K562 (cell line): ENCODE results near the gene AGAP3. TPM values are rescaled to one million over a fixed set of nuclear protein-coding genes. Genes with fewer than 3 reads are reported as not detected.

Experiments
- ATF6 ChIP-seq: sonication (generic); formaldehyde crosslinking; IDR thresholded peaks from 2 replicates; pipeline ENCODE4 v1.4.0; 2020; ENCODE audit warnings: mild to moderate bottlenecking, missing genetic modification reagents
- CBFA2T2 ChIP-seq: fragments of 450-650 bp; conservative IDR thresholded peaks from 2 replicates; pipeline ENCODE4 v1.6.1; 2017; ENCODE audit warnings: mild to moderate bottlenecking
- CREB1 ChIP-seq, 2 experiments: sonication (generic) in 1 of 2; formaldehyde crosslinking in 1 of 2; IDR thresholded peaks; 2 replicates each; pipeline versions ENCODE4 v1.6.1 to v1.8.0; 2012 to 2022; ENCODE audit warnings: inconsistent platforms in 1 of 2, mild to moderate bottlenecking in 1 of 2, missing genetic modification reagents in 1 of 2, moderate library complexity in 1 of 2
- DIDO1 ChIP-seq: fragments of 450-650 bp; IDR thresholded peaks from 2 replicates; pipeline ENCODE4 v1.6.1; 2016; ENCODE audit warnings: low read depth, missing biosample characterization, missing genetic modification characterization
- HINFP ChIP-seq: fragments of 450-650 bp; conservative IDR thresholded peaks from 2 replicates; pipeline ENCODE4 v1.6.1; 2016; ENCODE audit warnings: missing genetic modification characterization, low read depth, mild to moderate bottlenecking, control low read depth, missing compliant biosample characterization
- HNRNPUL1 ChIP-seq: fragments of 200-400 bp; formaldehyde crosslinking; IDR thresholded peaks from 2 replicates; pipeline ENCODE4 v1.6.1; 2017; ENCODE audit warnings: low read length
- KDM5B ChIP-seq: fragments of 200-600 bp; sonication (generic); IDR thresholded peaks from 2 replicates; pipeline ENCODE4 v1.6.1; 2012; ENCODE audit warnings: low read depth, mild to moderate bottlenecking, moderate library complexity, low read length, control low read depth, inconsistent platforms; ENCODE audit not compliant: insufficient replicate concordance
- MAFF ChIP-seq: IDR thresholded peaks from 2 replicates; pipeline ENCODE4 v1.6.1; 2012; ENCODE audit warnings: low read length, improper control_type of control experiment
- NFIC ChIP-seq: fragments of 450-650 bp; IDR thresholded peaks from 2 replicates; pipeline ENCODE4 v1.6.1; 2017; ENCODE audit warnings: mild to moderate bottlenecking, inconsistent platforms
- NFXL1 ChIP-seq: fragments of 450-650 bp; formaldehyde crosslinking; IDR thresholded peaks from 2 replicates; pipeline ENCODE4 v1.4.0; 2021; ENCODE audit warnings: mild to moderate bottlenecking
- NR2C2 ChIP-seq, 2 experiments: fragments of 200-800 bp in 1 of 2; sonication (Bioruptor generic) in 1 of 2; sonication (generic) in 1 of 2; formaldehyde crosslinking in 1 of 2; IDR thresholded peaks; 2 replicates each; pipeline versions ENCODE4 v1.6.1 to v1.8.0; 2016 to 2022; ENCODE audit warnings: mild to moderate bottlenecking in 1 of 2, missing compliant biosample characterization in 1 of 2, missing genetic modification characterization in 1 of 2, missing genetic modification reagents in 1 of 2
- PATZ1 ChIP-seq: fragments of 250-450 bp; sonication (Bioruptor Pico); IDR thresholded peaks from 2 replicates; pipeline ENCODE4 v1.5.0; 2020; ENCODE audit warnings: mild to moderate bottlenecking, borderline replicate concordance
- POLR2AphosphoS2 ChIP-seq: IDR thresholded peaks from 2 replicates; pipeline ENCODE4 v1.6.1; 2012; ENCODE audit warnings: low read length, improper control_type of control experiment
- RAD51 ChIP-seq: fragments of 450-650 bp; IDR thresholded peaks from 2 replicates; pipeline ENCODE4 v1.7.1; 2016; ENCODE audit warnings: low read depth, mild to moderate bottlenecking, borderline replicate concordance
- RBM14 ChIP-seq: fragments of 200-400 bp; formaldehyde crosslinking; IDR thresholded peaks from 2 replicates; pipeline ENCODE4 v1.6.1; 2018; ENCODE audit warnings: low read depth, mild to moderate bottlenecking, low read length, moderate library complexity, borderline replicate concordance; ENCODE audit not compliant: insufficient read depth
- RBM22 ChIP-seq: fragments of 200-400 bp; formaldehyde crosslinking; IDR thresholded peaks from 2 replicates; pipeline ENCODE4 v1.6.1; 2018; ENCODE audit warnings: low read length, low read depth; ENCODE audit not compliant: poor library complexity, severe bottlenecking
- RBM25 ChIP-seq: fragments of 200-400 bp; formaldehyde crosslinking; IDR thresholded peaks from 2 replicates; pipeline ENCODE4 v1.6.1; 2018; ENCODE audit warnings: low read length, low read depth, moderate library complexity; ENCODE audit not compliant: severe bottlenecking
- SOX6 ChIP-seq: fragments of 450-650 bp; IDR thresholded peaks from 2 replicates; pipeline ENCODE4 v1.6.1; 2014; ENCODE audit warnings: mild to moderate bottlenecking
- ZFP36 ChIP-seq: fragments of 150-350 bp; IDR thresholded peaks from 2 replicates; pipeline ENCODE4 v1.6.1; 2018; ENCODE audit warnings: low read length, low read depth; ENCODE audit not compliant: partially characterized antibody
- polyA plus RNA-seq, 8 experiments: library from polyadenylated mRNA; depleted of rRNA in 4 of 8; stranded (reverse) in 5 of 8; unstranded in 3 of 8; fragments of >200 nt; fragmentation: Nextera tagmentation in 2 of 8; fragmentation: Illumina TruSeq in 1 of 8; extraction: Ambion mirVana in 2 of 8; extraction: Trizol in 1 of 8; gene quantifications; 2 replicates each; pipeline versions ENCODE4 v1.2.1 to v1.2.3, GENCODE V29; 2011 to 2014; ENCODE audit warnings: inconsistent platforms in 1 of 8, missing spikeins in 1 of 8
- total RNA-seq, 7 experiments: library from RNA; depleted of rRNA in 6 of 7; stranded (reverse); fragments of >200 nt in 6 of 7; fragmentation: Illumina TruSeq in 2 of 7; extraction: Trizol in 2 of 7; gene quantifications; 2 replicates each; pipeline versions ENCODE4 v1.2.1 to v1.2.3, GENCODE V29; 2011 to 2021; ENCODE audit warnings: low replicate concordance in 1 of 7

The AGAP3 gene
- total and polyA plus RNA-seq, 9 of the 15 experiments (the other 6 are each of a cell fraction or from before 2014, with no cell fraction given) = 3.4 to 208 (median 62.2) TPM

DNA sequence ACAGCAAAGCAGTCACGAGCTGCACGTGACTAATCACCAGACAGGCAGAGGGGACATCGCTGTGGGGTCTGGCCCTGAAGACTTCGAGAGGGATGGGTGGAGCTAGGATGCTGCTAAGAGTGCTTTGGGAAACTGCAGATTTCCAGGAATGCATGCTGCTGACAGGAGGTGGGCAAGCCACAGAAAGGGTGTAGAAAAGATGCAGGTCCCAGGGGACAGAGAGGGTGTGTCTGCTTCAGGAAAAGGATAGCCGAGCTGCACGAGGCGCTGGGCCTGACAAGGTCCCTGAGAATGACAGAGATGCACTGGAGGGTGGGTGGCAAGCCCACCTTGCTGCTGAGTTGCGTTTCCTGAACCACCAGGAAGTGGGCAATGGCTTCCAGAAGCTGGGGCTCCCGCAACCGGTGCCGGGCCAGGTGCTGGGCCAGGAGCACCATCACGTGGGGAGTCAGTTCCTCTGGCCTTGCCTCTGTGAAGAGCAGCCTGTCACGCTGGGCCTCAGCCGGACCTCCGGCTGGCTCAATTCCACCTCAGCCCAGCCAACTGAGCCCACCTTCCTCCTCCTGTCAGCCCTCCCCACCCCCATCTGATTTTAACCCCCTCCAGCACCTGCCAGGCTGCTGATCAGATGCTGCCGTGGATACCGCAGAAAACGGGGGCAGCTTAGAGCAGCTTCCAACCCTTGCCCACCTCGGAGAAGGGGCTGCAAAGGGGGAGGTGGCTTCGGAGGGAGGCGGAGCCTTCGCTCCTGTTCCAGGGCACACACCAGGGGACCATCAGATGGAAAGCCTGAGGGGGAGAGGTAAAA lies 7.8 kb upstream of the AGAP3 start (continued):
- TF ChIP-seq ATF6 = no peak
- peak; percentile 71 for TF ChIP-seq RAD51
- no peak for TF ChIP-seq MAFF
- TF ChIP-seq HINFP (tag) = no peak
- TF ChIP-seq SOX6 = no peak
- TF ChIP-seq NR2C2 (CRISPR knock-in tag; IDR thresholded peaks at IDR 0.05) = no peak
- no peak for TF ChIP-seq NR2C2 (tag; IDR thresholded peaks at IDR 0.05)
- TF ChIP-seq RBM14 = no peak
- 0 out of 2 replicates have a peak, but pooled peaks have one; percentile 16 for TF ChIP-seq CBFA2T2
- TF ChIP-seq RBM22 = peak; percentile 60
- TF ChIP-seq NFIC = no peak
- peak; percentile 27 for TF ChIP-seq POLR2AphosphoS2
- TF ChIP-seq HNRNPUL1 = no peak
- no peak; the same call in 1 of the 2 replicates for TF ChIP-seq DIDO1 (tag)
- no peak for TF ChIP-seq NFXL1 (CRISPR knock-in tag)
- TF ChIP-seq RBM25 = no peak
- TF ChIP-seq KDM5B = peak; percentile 17
- no peak for TF ChIP-seq PATZ1 (CRISPR knock-in tag)
- TF ChIP-seq CREB1 (IDR thresholded peaks at IDR 0.05) = no peak
- TF ChIP-seq CREB1 (CRISPR knock-in tag; IDR thresholded peaks at IDR 0.05) = no peak
- TF ChIP-seq ZFP36 = no peak
